Erythroblast (primary cell): Measurements from ENCODE around the gene SH2D1B.

Experiments used
- GATA1 ChIP-seq: IDR thresholded peaks from 2 replicates; pipeline ENCODE4 v1.6.1; 2011; ENCODE audit warnings: low read depth, mild to moderate bottlenecking, control low read depth, low read length, moderate library complexity
- POLR2A ChIP-seq: IDR thresholded peaks from 2 replicates; pipeline ENCODE4 v1.6.1; 2011; ENCODE audit warnings: mild to moderate bottlenecking, low read length

DNA sequence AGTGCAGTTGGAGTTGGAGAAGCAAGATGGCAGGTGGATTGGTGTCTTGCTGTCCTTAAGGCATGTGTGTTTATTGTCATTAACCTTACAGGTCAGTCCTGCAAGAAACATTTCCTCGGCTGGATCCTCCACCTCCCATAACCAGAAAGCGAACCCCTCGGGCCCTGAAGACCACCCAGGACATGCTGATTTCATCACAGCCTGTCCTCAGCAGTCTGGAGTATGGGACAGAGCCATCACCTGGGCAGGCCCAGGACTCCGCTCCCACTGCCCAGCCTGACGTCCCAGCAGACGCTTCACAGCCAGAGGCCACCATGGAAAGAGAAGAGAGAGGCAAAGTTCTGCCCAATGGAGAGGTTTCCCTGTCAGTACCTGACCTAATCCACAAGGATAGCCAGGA, 28.8 kb downstream of the SH2D1B start:
- TF ChIP-seq POLR2A, result no peak
- TF ChIP-seq GATA1, result no peak
